ENCODE results near the gene TMEM97.

TMEM97 gene

GRCh38 chr17:28370035-28370743 lies 51.2 kb downstream of the TMEM97 start, which contains the start of gene VTN:
Gene VTN (minus strand): TSS chr17:28370307. CDS start chr17:28370203, 104 bp downstream.
- H3K9me3 ChIP-seq (ENCODE audit: severe bottlenecking) = no peaks in the 10 kb centered on the region
- peaks cover 6% of the 10 kb centered on the region for H3K4me1 ChIP-seq (ENCODE audit: insufficient read depth, poor library complexity, severe bottlenecking)
- H3K36me3 ChIP-seq (ENCODE audit: low read depth) = no peaks in the 10 kb centered on the region
- ATAC-seq (ENCODE audit: low read depth) (no peak), DNase-seq (ENCODE audit: low spot score) (no peak)
- TF ChIP-seq CTCF (IDR thresholded peaks at IDR 0.05; ENCODE audit: poor library complexity, severe bottlenecking) = peak; percentile 8
- H3K4me3 ChIP-seq (ENCODE audit: severe bottlenecking) = peak within 1 kb of the TSS; percentile 31
- no peaks in the 10 kb centered on the region for H3K27me3 ChIP-seq (ENCODE audit: insufficient read depth, poor library complexity, severe bottlenecking)
- H3K27ac ChIP-seq (ENCODE audit: poor library complexity, severe bottlenecking) = peak within 1 kb of the TSS; percentile 31

GRCh38 chr17:28370744-28371103 lies 51.7 kb downstream of the TMEM97 start:
- H3K4me3 ChIP-seq (ENCODE audit: severe bottlenecking) = no peak overlapping the region
- no peak for TF ChIP-seq CTCF (IDR thresholded peaks at IDR 0.05; ENCODE audit: poor library complexity, severe bottlenecking)
- H3K36me3 ChIP-seq (ENCODE audit: low read depth) = no peaks in the 10 kb centered on the region
- peaks cover 6% of the 10 kb centered on the region for H3K4me1 ChIP-seq (ENCODE audit: insufficient read depth, poor library complexity, severe bottlenecking)
- H3K27me3 ChIP-seq (ENCODE audit: insufficient read depth, poor library complexity, severe bottlenecking) = no peaks in the 10 kb centered on the region
- ATAC-seq (ENCODE audit: low read depth) (no peak), DNase-seq (ENCODE audit: low spot score) (no peak)
- no peaks in the 10 kb centered on the region for H3K9me3 ChIP-seq (ENCODE audit: severe bottlenecking)
- H3K27ac ChIP-seq (ENCODE audit: poor library complexity, severe bottlenecking) = peak overlapping the region; percentile 31

GRCh38 chr17:28371245-28372202 lies 52.5 kb downstream of the TMEM97 start, which contains the start of gene SARM1:
Gene SARM1 (plus strand): TSS chr17:28371694. CDS start chr17:28372033, 339 bp downstream.
- Histone ChIP-seq H3K36me3 (ENCODE audit: low read depth) (no peaks in the 10 kb centered on the region), H3K4me3 (ENCODE audit: severe bottlenecking) (peak within 1 kb of the TSS; percentile 31), H3K4me1 (ENCODE audit: insufficient read depth, poor library complexity, severe bottlenecking) (peaks cover 6% of the 10 kb centered on the region), H3K27me3 (ENCODE audit: insufficient read depth, poor library complexity, severe bottlenecking) (no peaks in the 10 kb centered on the region), H3K9me3 (ENCODE audit: severe bottlenecking) (no peaks in the 10 kb centered on the region), H3K27ac (ENCODE audit: poor library complexity, severe bottlenecking) (peak within 1 kb of the TSS; percentile 31)
- TF ChIP-seq CTCF (IDR thresholded peaks at IDR 0.05; ENCODE audit: poor library complexity, severe bottlenecking) = no peak
- DNase-seq (ENCODE audit: low spot score) (peak; percentile 84), ATAC-seq (ENCODE audit: low read depth) (peak; percentile 77)

- Histone ChIP-seq H3K27me3 (ENCODE audit: insufficient read depth, poor library complexity, severe bottlenecking) (no peaks in the 10 kb centered on the region), H3K4me1 (ENCODE audit: insufficient read depth, poor library complexity, severe bottlenecking) (peaks cover 6% of the 10 kb centered on the region), H3K27ac (ENCODE audit: poor library complexity, severe bottlenecking) (peak overlapping the region; percentile 28), H3K9me3 (ENCODE audit: severe bottlenecking) (no peaks in the 10 kb centered on the region), H3K36me3 (ENCODE audit: low read depth) (no peaks in the 10 kb centered on the region), H3K4me3 (ENCODE audit: severe bottlenecking) (peak overlapping the region; percentile 31)
- ATAC-seq (ENCODE audit: low read depth) = peak; percentile 11; the same call in 1 of the 3 replicates
- DNase-seq (ENCODE audit: low spot score) = no peak
- TF ChIP-seq CTCF (IDR thresholded peaks at IDR 0.05; ENCODE audit: poor library complexity, severe bottlenecking) = no peak
Observed at GRCh38 chr17:28372203-28372944, 53.4 kb downstream of the TMEM97 start.

Measured in RWPE2 (cell line).